SU-DHL-6 (cell line): ENCODE data around the gene PER3.

Source experiments
- H2AFZ ChIP-seq: fragments of 200-600 bp; sonication (generic); 2 replicates; pipeline ENCODE4 v1.6.1; 2014; ENCODE audit warnings: low read depth, mild to moderate bottlenecking, moderate library complexity, mixed read lengths, antibody characterized with exemption, low read length; ENCODE audit not compliant: severe bottlenecking
- H3F3A ChIP-seq: fragments of 200-600 bp; shearing (Covaris generic); 2 replicates; pipeline ENCODE4 v1.6.0; 2016; ENCODE audit warnings: antibody characterized with exemption, mild to moderate bottlenecking; ENCODE audit not compliant: insufficient read depth
- H3K27ac ChIP-seq: fragments of 200-600 bp; sonication (generic); 2 replicates; pipeline ENCODE4 v1.5.1; 2016; ENCODE audit warnings: low read depth, mild to moderate bottlenecking, low read length, moderate library complexity, mixed read lengths
- H3K27me3 ChIP-seq: fragments of 200-600 bp; sonication (generic), shearing (Covaris generic); 2 replicates; pipeline ENCODE4 v1.6.0; 2014; ENCODE audit warnings: mild to moderate bottlenecking, low read length
- H3K36me3 ChIP-seq: fragments of 200-600 bp; sonication (generic); 2 replicates; pipeline ENCODE4 v1.6.1; 2014; ENCODE audit warnings: mild to moderate bottlenecking, low read length, mixed read lengths
- H3K4me2 ChIP-seq: fragments of 300-600, 200-600 bp; shearing (Covaris generic), sonication (generic); 2 replicates; pipeline ENCODE4 v1.6.0; 2014; ENCODE audit warnings: low read length, low read depth, mild to moderate bottlenecking; ENCODE audit not compliant: poor library complexity, severe bottlenecking
- H3K4me3 ChIP-seq: fragments of 200-600 bp; sonication (generic); 2 replicates; pipeline ENCODE4 v1.5.1; 2014; ENCODE audit warnings: antibody characterized with exemption, low read length, mild to moderate bottlenecking, mixed read lengths; ENCODE audit not compliant: insufficient read depth, poor library complexity, severe bottlenecking
- H3K79me2 ChIP-seq: fragments of 200-600 bp; sonication (generic); 2 replicates; pipeline ENCODE4 v1.6.1; 2014; ENCODE audit warnings: mild to moderate bottlenecking, low read length, moderate library complexity; ENCODE audit not compliant: insufficient read depth
- H3K9ac ChIP-seq: fragments of 200-600 bp; sonication (generic); 2 replicates; pipeline ENCODE4 v1.7.0; 2014; ENCODE audit warnings: mild to moderate bottlenecking, low read length
- H3K9me2 ChIP-seq: fragments of 200-600 bp; sonication (generic); replicated peaks from 2 replicates; pipeline ENCODE4 v1.6.1; 2014; ENCODE audit warnings: low read length; ENCODE audit not compliant: insufficient read depth
- H3K9me3 ChIP-seq: fragments of 200-600 bp; sonication (generic); 2 replicates; pipeline ENCODE4 v1.6.1; 2014; ENCODE audit warnings: low read length, mixed read lengths; ENCODE audit not compliant: insufficient read depth
- H4K20me1 ChIP-seq: fragments of 200-600 bp; sonication (generic); 2 replicates; pipeline ENCODE4 v1.6.1; 2014; ENCODE audit warnings: low read depth, mild to moderate bottlenecking, antibody characterized with exemption, low read length, moderate library complexity, mixed read lengths
- EZH2phosphoT487 ChIP-seq: fragments of 200-600 bp; sonication (generic), shearing (Covaris generic); conservative IDR thresholded peaks from 2 replicates; pipeline ENCODE4 v1.6.1; 2018; ENCODE audit warnings: mild to moderate bottlenecking, antibody characterized with exemption, low read length, moderate library complexity, mixed read lengths
- TF ChIP-seq, protein P1 (sequence below): fragments of 200-600 bp; sonication (generic); IDR thresholded peaks from one replicate; pipeline ENCODE4 v1.5.1; 2017; ENCODE audit warnings: antibody characterized with exemption, mild to moderate bottlenecking, low read length, moderate library complexity; ENCODE audit not compliant: insufficient read depth, poor library complexity, severe bottlenecking

PER3 gene

GRCh38 chr1:7839526-7839925 is 55.4 kb downstream of the PER3 start:
- Histone ChIP-seq H3K36me3 (peaks cover 13% of the 10 kb centered on the region; the same call in 1 of the 2 replicates), H3K4me2 (no peak overlapping the region), H3K27ac (no peak overlapping the region), H3K27me3 (no peaks in the 10 kb centered on the region), H4K20me1 (no peaks in the 10 kb centered on the region), H3K9me3 (peaks cover 6% of the 10 kb centered on the region; the same call in 1 of the 2 replicates), H3K79me2 (no peaks in the 10 kb centered on the region), H3K9ac (no peak overlapping the region), H2AFZ (no peak overlapping the region), H3K9me2 (no peaks in the 10 kb centered on the region), H3F3A (no peaks in the 10 kb centered on the region), H3K4me3 (no peak overlapping the region)
- TF ChIP-seq, protein P1, sequence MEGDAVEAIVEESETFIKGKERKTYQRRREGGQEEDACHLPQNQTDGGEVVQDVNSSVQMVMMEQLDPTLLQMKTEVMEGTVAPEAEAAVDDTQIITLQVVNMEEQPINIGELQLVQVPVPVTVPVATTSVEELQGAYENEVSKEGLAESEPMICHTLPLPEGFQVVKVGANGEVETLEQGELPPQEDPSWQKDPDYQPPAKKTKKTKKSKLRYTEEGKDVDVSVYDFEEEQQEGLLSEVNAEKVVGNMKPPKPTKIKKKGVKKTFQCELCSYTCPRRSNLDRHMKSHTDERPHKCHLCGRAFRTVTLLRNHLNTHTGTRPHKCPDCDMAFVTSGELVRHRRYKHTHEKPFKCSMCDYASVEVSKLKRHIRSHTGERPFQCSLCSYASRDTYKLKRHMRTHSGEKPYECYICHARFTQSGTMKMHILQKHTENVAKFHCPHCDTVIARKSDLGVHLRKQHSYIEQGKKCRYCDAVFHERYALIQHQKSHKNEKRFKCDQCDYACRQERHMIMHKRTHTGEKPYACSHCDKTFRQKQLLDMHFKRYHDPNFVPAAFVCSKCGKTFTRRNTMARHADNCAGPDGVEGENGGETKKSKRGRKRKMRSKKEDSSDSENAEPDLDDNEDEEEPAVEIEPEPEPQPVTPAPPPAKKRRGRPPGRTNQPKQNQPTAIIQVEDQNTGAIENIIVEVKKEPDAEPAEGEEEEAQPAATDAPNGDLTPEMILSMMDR: no peak
- TF ChIP-seq EZH2phosphoT487: no peak

- TF ChIP-seq EZH2phosphoT487: no peak
- TF ChIP-seq, protein P1: no peak
- H3K27ac ChIP-seq: no peak overlapping the region
- H3K36me3 ChIP-seq: peaks cover 13% of the 10 kb centered on the region; the same call in 1 of the 2 replicates
- H3F3A ChIP-seq: no peaks in the 10 kb centered on the region
- no peaks in the 10 kb centered on the region for H4K20me1 ChIP-seq
- H3K4me3 ChIP-seq: no peak overlapping the region
- H3K79me2 ChIP-seq: no peaks in the 10 kb centered on the region
- no peak overlapping the region for H3K9ac ChIP-seq
- H2AFZ ChIP-seq: no peak overlapping the region
- no peaks in the 10 kb centered on the region for H3K27me3 ChIP-seq
- H3K9me3 ChIP-seq: peaks cover 6% of the 10 kb centered on the region; the same call in 1 of the 2 replicates
- H3K9me2 ChIP-seq: no peaks in the 10 kb centered on the region
- no peak overlapping the region for H3K4me2 ChIP-seq
Observed at GRCh38 chr1:7842517-7842916, 58.4 kb downstream of the PER3 start.

DNA sequence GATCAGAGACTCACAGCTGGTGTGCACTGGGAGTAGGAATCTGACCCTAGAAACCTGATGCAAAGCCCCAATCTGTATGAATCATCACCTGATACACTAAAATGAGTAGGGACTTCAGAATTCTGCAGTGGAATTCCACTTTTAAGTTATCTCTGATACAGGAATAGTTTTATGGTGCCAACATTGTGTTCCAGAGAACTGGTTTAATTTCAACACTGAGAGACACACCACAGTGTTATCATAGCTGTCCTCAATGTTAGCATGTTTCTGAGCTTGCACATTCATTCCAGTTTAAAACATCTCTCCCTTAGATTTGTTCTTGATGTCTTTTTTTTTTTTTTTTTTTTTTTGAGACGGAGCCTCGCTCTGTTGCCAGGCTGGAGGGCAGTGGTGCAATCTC is 61.7 kb downstream of the PER3 start:
- H3F3A ChIP-seq: no peaks in the 10 kb centered on the region
- H2AFZ ChIP-seq: no peak overlapping the region
- H4K20me1 ChIP-seq: no peaks in the 10 kb centered on the region
- H3K4me2 ChIP-seq: no peak overlapping the region
- no peak overlapping the region for H3K9ac ChIP-seq
- TF ChIP-seq, protein P1: no peak
- TF ChIP-seq EZH2phosphoT487: no peak
- no peak overlapping the region for H3K27ac ChIP-seq
- H3K79me2 ChIP-seq: no peaks in the 10 kb centered on the region
- H3K9me3 ChIP-seq: no peaks in the 10 kb centered on the region
- no peaks in the 10 kb centered on the region for H3K9me2 ChIP-seq
- no peaks in the 10 kb centered on the region for H3K27me3 ChIP-seq
- no peak overlapping the region for H3K4me3 ChIP-seq
- H3K36me3 ChIP-seq: no peaks in the 10 kb centered on the region
